Panc1 (cell line): ENCODE results near the gene JMJD1C.

Source experiments
- POLR2AphosphoS5 ChIP-seq: IDR thresholded peaks from 2 replicates; pipeline ENCODE4 v1.6.1; 2012; ENCODE audit warnings: mild to moderate bottlenecking, low read depth, low read length, moderate library complexity
- TF ChIP-seq, protein P1 (sequence below): fragments of 450-650 bp; IDR thresholded peaks from 2 replicates; pipeline ENCODE4 v1.5.1; 2017; ENCODE audit warnings: mild to moderate bottlenecking

GRCh38 chr10:63283093-63283492, 182.7 kb downstream of the JMJD1C start:
- TF ChIP-seq, protein P1, sequence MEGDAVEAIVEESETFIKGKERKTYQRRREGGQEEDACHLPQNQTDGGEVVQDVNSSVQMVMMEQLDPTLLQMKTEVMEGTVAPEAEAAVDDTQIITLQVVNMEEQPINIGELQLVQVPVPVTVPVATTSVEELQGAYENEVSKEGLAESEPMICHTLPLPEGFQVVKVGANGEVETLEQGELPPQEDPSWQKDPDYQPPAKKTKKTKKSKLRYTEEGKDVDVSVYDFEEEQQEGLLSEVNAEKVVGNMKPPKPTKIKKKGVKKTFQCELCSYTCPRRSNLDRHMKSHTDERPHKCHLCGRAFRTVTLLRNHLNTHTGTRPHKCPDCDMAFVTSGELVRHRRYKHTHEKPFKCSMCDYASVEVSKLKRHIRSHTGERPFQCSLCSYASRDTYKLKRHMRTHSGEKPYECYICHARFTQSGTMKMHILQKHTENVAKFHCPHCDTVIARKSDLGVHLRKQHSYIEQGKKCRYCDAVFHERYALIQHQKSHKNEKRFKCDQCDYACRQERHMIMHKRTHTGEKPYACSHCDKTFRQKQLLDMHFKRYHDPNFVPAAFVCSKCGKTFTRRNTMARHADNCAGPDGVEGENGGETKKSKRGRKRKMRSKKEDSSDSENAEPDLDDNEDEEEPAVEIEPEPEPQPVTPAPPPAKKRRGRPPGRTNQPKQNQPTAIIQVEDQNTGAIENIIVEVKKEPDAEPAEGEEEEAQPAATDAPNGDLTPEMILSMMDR, result no peak
- TF ChIP-seq POLR2AphosphoS5, result no peak
